Glutamatergic neuron (in vitro differentiated cells): ENCODE measurements around the gene LINGO3. TPM values are rescaled to one million over a fixed set of nuclear protein-coding genes. Genes with fewer than 3 reads are reported as not detected.

ENCODE experiments used
- DNase-seq: peaks from one replicate; pipeline ENCODE4 v3.0.0; 2022
- H3K27ac Mint-ChIP-seq: one replicate; pipeline ENCODE4 v1.8.0; 2020; ENCODE audit warnings: mild to moderate bottlenecking, mixed read lengths, inconsistent platforms; ENCODE audit not compliant: unreplicated experiment
- H3K27me3 Mint-ChIP-seq: one replicate; pipeline ENCODE4 v1.8.0; 2020; ENCODE audit warnings: mild to moderate bottlenecking, moderate library complexity, mixed read lengths, inconsistent platforms; ENCODE audit not compliant: unreplicated experiment
- H3K36me3 Mint-ChIP-seq: one replicate; pipeline ENCODE4 v1.8.0; 2020; ENCODE audit warnings: mild to moderate bottlenecking, mixed read lengths, inconsistent platforms; ENCODE audit not compliant: unreplicated experiment
- H3K4me1 Mint-ChIP-seq: one replicate; pipeline ENCODE4 v1.8.0; 2020; ENCODE audit warnings: mild to moderate bottlenecking, low read depth, mixed read lengths, inconsistent platforms; ENCODE audit not compliant: unreplicated experiment
- H3K4me3 Mint-ChIP-seq: one replicate; pipeline ENCODE4 v1.8.0; 2020; ENCODE audit warnings: mild to moderate bottlenecking, mixed read lengths, inconsistent platforms; ENCODE audit not compliant: unreplicated experiment
- H3K9me3 Mint-ChIP-seq: one replicate; pipeline ENCODE4 v1.8.0; 2020; ENCODE audit warnings: mild to moderate bottlenecking, moderate library complexity, mixed read lengths, inconsistent platforms; ENCODE audit not compliant: unreplicated experiment
- total RNA-seq: library from RNA; stranded (reverse); fragmentation: NEBNext Ultra II Directional; extraction: Animal tissue kit (Norgen Biotek cat#: 25700); gene quantifications from one replicate; pipeline ENCODE4 v1.2.1, GENCODE V29; 2021; ENCODE audit not compliant: unreplicated experiment
- TF ChIP-seq, protein P1 (sequence below): fragments of 200-600 bp; sonication (generic); IDR thresholded peaks from one replicate; pipeline ENCODE4 v1.5.0; 2021; ENCODE audit not compliant: partially characterized antibody, unreplicated experiment

The LINGO3 gene
- total RNA-seq, 1 donor from 2014 or later, result 0.25 TPM

GRCh38 chr19:2321565-2322283, 13.8 kb upstream of the LINGO3 start:
- no peak overlapping the region for H3K4me3 Mint-ChIP-seq
- H3K27me3 Mint-ChIP-seq, result peaks cover 13% of the 10 kb centered on the region
- H3K36me3 Mint-ChIP-seq, result no peaks in the 10 kb centered on the region
- no peak overlapping the region for H3K27ac Mint-ChIP-seq
- TF ChIP-seq, protein P1, sequence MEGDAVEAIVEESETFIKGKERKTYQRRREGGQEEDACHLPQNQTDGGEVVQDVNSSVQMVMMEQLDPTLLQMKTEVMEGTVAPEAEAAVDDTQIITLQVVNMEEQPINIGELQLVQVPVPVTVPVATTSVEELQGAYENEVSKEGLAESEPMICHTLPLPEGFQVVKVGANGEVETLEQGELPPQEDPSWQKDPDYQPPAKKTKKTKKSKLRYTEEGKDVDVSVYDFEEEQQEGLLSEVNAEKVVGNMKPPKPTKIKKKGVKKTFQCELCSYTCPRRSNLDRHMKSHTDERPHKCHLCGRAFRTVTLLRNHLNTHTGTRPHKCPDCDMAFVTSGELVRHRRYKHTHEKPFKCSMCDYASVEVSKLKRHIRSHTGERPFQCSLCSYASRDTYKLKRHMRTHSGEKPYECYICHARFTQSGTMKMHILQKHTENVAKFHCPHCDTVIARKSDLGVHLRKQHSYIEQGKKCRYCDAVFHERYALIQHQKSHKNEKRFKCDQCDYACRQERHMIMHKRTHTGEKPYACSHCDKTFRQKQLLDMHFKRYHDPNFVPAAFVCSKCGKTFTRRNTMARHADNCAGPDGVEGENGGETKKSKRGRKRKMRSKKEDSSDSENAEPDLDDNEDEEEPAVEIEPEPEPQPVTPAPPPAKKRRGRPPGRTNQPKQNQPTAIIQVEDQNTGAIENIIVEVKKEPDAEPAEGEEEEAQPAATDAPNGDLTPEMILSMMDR, result no peak
- DNase-seq, result no peak
- H3K9me3 Mint-ChIP-seq, result peaks cover 13% of the 10 kb centered on the region
- H3K4me1 Mint-ChIP-seq, result peaks cover 26% of the 10 kb centered on the region

GRCh38 chr19:2320939-2321338, 13.0 kb upstream of the LINGO3 start:
- Mint-ChIP-seq H3K4me1 (peaks cover 22% of the 10 kb centered on the region), H3K4me3 (no peak overlapping the region), H3K9me3 (peaks cover 13% of the 10 kb centered on the region), H3K27me3 (peaks cover 11% of the 10 kb centered on the region), H3K36me3 (no peaks in the 10 kb centered on the region), H3K27ac (no peak overlapping the region)
- no peak for DNase-seq
- TF ChIP-seq, protein P1, result no peak

- peaks cover 16% of the 10 kb centered on the region for H3K4me1 Mint-ChIP-seq
- H3K36me3 Mint-ChIP-seq, result peaks cover 2% of the 10 kb centered on the region
- peaks cover 10% of the 10 kb centered on the region for H3K27me3 Mint-ChIP-seq
- H3K27ac Mint-ChIP-seq, result no peak overlapping the region
- no peak overlapping the region for H3K4me3 Mint-ChIP-seq
- no peak for DNase-seq
- TF ChIP-seq, protein P1, result no peak
- peaks cover 11% of the 10 kb centered on the region for H3K9me3 Mint-ChIP-seq
Observed at GRCh38 chr19:2320049-2320448, 12.1 kb upstream of the LINGO3 start.

GRCh38 chr19:2319551-2319950, 11.6 kb upstream of the LINGO3 start:
- TF ChIP-seq, protein P1, result no peak
- Mint-ChIP-seq H3K27ac (no peak overlapping the region), H3K27me3 (peaks cover 9% of the 10 kb centered on the region), H3K9me3 (peaks cover 12% of the 10 kb centered on the region), H3K4me3 (no peak overlapping the region), H3K4me1 (peaks cover 13% of the 10 kb centered on the region), H3K36me3 (peaks cover 5% of the 10 kb centered on the region)
- DNase-seq, result no peak

- H3K9me3 Mint-ChIP-seq, result peaks cover 6% of the 10 kb centered on the region
- H3K27me3 Mint-ChIP-seq, result peaks cover 3% of the 10 kb centered on the region
- H3K27ac Mint-ChIP-seq, result no peak overlapping the region
- H3K36me3 Mint-ChIP-seq, result peaks cover 5% of the 10 kb centered on the region
- TF ChIP-seq, protein P1, result no peak
- DNase-seq, result no peak
- H3K4me3 Mint-ChIP-seq, result no peak overlapping the region
- peaks cover 7% of the 10 kb centered on the region for H3K4me1 Mint-ChIP-seq
Observed at GRCh38 chr19:2318923-2319322, 11.0 kb upstream of the LINGO3 start.
